GM19328 (cell line): ENCODE measurements around the gene LRP1B.
A peak's percentile ranks its signal among the peaks of the same experiment; 100 is the strongest.
"Not testable (repeated sequence)": the region's sequence is repeated elsewhere in the genome, so short reads cannot be mapped to it uniquely, and the experiment has no call there.

Source experiments
- ATAC-seq: cut with Tn5 transposase; IDR thresholded peaks from one replicate; pipeline ENCODE4 v1.9.1; 2021; ENCODE audit warnings: mild to moderate bottlenecking, moderate library complexity; ENCODE audit not compliant: unreplicated experiment

Gene LRP1B

DNA sequence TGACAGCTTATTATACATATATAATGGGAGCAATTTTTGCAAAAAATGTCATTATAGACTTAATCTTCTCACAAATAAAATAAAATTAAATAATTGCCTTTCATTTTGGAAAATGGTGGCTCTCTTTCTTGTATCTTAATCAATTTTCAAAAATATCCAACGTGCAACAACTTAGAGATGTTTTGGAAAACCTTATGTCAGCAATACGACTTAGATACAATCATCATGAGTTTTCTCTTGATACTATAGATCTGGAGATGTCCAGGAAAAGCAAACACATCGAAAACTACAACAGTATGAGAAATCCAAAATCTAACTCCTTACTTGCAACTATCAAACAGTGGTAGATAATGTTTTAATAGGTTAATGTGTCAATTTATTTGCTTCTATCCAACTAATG is 1529.0 kb downstream of the LRP1B start:
- ATAC-seq, result no peak

DNA sequence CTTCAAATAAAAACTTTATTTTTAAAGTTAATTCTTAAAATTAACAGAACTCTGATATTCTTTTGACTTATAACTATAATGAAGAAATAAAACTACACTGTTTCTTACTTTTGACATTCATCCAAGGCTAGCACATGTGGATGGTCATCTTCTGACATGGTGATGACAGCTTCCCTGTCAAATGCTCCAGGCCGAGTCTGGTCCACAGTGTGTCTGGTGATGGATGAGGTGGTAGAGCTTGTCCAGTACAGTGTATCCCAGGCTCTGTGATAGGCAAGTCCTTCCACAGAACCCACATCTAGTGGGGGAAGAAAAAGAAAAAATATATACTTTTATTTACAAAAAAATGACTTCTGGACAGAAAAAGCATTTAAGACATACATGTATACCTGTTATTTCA is 1529.5 kb downstream of the LRP1B start:
- no peak for ATAC-seq

DNA sequence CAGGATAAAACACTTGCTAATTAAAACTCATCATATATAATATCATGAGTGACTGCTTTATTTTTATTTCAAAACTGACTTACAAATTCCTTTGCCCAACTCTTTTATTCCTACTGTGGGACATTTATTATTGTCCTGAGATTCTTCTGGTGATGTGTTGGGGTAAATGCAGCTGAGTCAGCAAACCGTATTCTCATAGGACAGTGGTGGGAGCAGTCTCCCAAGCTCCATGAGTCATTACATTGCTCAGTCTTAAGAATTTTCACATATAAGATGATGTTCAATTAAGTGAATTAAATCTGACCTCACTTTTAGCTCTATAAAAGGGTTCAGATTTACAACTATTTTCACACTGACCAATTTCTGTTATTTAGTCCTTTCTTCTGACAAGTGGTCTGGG is 1530.7 kb downstream of the LRP1B start:
- no peak for ATAC-seq

DNA sequence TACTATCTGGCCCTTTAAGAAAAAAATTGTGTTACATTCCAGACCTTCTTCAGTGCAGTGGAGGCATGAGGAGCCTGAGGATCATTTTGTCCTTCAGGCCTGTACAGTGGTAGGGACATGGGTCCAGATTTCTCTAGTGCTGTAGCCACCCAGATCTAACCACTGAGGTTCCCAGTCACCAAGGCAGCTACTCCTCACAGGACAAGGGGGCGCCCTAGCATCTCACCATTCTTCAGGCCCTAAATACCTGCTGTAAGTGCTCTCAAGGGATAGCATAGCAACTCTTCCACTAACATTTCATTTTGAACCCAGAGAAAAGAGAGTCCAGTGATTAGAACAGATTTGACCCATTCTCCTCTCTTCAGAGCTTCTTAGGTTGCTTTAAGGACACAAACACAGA is 1533.0 kb downstream of the LRP1B start:
- ATAC-seq, result no peak

DNA sequence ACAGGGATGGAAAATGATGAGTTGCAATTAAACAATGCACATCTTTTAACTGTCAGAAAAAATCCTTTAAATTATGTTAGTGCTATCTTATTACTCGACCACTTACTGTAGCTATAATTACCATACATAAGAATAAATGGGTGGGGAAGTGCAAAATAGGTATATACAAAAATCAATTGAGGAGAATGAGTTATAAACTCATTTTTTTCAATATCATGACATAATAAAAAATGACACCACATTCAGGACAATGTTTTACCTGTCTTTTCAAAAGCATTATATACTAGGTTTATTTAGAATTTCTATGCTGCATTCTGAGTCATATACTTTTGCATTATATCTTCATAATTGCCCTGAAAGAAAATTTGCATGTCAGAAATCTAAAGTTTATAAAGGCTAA is 1533.6 kb downstream of the LRP1B start:
- ATAC-seq, result no peak

DNA sequence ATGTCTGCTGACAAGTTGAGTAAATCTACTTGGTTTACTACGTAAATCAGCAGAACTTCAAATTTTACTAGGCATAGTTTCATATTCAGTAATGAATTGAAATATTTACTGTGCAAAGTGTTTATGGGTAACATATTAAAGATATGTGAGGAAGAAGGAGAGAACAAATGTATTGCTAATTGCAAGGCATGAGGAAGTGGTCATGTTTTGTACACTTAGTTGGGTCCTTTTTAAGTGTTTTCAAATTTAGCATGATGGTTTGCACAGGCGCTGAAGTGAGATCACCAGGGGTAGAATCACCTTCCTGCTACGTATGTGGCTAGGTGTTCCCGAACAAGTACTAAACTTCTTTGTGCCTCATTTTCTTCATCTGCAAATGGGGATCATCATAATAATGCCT is 1534.4 kb downstream of the LRP1B start:
- ATAC-seq, result no peak

DNA sequence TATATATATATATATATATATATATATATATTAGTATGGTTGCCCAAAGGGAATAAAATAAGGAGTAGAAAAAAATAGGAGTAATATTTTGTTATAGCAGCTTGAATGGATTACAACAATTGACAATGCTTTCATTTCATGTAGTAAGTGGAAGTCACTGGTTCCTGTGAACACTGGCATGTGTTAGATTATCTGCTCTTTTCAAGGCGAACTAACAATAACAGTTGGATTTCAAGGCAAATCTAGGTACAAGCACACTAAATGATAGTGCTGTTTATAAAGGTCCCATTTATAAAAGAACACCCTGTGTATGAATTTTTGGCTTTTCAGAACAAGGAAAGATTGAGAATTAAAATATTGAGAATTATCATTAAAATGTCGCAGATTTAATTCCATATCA is 1535.7 kb downstream of the LRP1B start:
- ATAC-seq, result no peak

DNA sequence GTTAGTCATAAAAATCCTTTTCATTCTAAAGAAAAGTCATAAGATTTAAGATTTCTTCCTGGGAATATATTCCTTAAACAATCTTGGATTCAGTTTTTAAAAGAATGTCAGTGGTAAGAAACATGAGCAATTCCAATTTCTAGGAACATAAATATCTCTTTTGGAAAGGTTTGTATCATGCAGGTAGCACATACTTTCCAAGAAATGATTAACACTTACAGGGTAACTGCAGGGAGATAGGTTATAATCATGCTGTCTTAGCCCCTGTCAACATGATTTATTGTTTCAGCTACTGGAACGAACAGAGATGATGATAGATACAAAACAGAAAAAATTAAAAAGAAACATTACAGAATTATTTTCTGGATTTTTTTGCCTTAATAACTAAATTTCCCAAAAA is 1537.7 kb downstream of the LRP1B start:
- ATAC-seq, result no peak

DNA sequence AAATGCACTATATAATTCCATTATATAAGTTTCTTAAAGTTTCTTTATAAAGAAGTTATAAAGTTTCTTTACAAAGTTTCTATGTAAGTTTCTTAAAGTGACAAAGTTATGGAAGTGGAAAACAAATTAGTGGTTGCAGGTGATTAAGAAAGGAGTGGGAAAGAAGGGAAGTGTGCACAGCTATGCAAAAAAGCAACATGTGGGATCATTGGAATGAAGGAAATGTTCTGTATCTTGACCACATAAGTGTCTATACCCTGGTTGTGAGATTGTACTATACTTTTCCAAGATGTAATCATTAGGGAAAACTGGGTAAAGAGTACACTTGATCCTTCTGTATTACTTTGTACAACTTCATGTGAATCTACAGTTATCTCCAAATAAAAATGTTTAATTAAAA is 1541.1 kb downstream of the LRP1B start:
- no peak for ATAC-seq

DNA sequence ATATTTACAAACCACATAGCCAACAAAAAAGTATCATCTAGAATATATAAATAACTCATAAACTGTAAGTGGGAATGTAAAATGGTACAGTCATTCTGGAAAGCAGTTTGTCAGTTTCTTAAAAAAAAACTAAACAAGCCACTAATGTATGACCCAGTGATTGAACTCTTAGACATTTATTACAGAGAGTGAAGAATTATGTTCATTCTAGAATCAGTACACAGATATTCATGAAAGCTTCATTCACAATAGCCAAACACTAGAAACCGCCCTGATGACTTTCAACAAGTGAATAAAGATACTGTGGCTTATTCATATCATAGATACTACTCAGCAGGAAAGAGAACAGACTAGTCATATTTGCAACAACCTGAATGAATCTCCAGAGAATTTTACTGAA is 1541.5 kb downstream of the LRP1B start:
- no peak for ATAC-seq

DNA sequence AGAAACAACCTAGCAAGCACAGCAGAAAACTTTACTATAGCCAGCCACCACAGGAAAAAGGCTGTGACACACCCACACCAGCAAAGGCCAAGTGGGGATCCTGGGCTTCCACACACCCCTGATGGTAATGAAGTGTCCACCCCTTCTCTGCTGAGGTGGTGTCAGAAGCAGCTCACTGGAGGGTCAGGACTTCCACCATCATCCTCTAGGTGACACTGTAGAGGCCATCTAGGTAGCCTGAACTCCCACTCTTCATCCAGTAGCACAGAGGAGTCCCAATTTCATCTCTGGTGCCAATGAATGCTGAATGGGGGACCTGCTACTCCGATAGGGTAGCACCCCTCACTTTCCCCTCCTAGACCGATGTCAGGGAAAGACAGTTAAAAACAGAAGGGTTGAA is 1544.4 kb downstream of the LRP1B start:
- peak; percentile 89 for ATAC-seq

DNA sequence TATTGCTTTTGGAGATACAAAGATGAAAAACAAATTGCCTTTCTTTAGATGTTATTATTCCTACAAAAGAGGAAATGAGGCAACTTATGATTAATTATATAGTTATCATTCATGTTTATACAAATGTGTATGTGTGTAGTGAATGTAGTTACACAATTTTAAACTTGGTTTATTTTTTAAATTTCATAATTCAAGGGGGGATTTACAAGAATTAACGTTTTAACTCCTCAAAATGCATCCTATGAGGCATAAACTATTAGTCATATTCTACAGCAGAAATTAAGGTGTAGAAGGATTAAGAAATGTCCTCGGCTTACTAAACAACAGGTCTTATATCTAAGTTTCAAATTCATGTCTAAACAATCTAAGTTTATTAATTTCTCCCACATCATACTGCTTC is 1545.8 kb downstream of the LRP1B start:
- ATAC-seq, result no peak

DNA sequence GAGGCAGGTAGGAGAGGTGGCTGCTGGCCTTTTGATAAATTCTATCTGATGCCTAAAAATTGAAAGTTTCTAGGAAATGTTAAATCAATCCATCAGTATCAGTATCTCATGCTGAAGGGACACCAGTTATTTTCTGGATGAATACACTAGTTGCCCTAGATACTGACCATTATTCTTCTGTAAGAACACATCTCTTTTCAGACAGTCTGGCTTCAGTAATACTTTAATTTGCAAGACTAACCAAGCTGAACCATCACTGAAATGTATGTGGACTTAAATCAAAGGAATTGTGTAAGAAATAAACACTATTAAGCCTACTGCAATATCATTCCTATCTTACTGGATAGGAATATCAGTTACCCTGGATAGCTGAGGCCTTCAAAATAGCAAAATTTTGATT is 1546.3 kb downstream of the LRP1B start:
- no peak for ATAC-seq

DNA sequence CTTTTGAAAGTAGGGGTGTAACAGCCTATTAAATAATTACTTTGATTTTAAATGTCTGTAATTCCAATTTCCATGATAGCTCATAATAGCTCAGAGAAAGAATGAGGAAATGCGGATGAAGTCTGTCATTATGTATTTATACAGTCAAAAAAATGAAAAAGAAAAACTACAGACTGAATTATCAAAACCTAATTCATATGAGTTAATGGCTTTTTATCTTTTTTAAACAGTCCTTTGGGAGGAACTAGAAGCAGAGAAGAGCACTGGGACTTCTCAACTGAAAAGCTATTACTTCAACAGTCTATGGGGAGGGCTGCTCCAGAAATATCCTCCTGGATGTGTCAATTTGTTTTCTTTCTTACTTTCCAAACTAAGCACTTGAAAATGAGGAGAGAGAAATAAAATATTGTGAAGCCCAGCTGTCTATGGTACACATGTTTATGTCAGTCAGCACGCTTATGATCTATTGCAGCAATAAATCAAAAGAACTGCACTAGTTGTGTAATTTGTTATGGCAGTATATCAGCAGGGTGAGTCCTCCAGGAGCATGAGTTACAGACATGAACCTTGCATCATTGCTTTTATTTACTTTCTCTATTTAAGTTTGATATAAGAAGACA is 1550.2 kb downstream of the LRP1B start:
- no peak for ATAC-seq

DNA sequence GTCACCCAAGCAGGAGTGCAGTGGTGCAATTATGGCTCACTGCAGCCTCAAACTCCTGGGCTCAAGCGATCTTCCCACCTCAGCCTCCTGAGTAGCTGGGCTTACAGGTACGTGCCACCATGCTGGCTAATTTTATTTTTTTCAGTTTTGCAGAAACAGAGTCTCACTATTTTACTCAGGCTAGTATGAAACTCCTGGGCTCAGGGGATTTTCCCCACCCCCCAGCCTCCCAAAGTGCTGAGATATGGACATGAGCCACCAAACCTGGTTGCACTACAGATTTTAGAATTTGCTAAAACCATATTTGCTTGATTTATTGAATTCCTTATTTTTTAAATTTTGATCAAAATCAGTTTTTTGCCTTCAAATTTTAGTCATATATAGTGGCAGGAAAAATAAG is 1553.4 kb downstream of the LRP1B start:
- no peak for ATAC-seq

DNA sequence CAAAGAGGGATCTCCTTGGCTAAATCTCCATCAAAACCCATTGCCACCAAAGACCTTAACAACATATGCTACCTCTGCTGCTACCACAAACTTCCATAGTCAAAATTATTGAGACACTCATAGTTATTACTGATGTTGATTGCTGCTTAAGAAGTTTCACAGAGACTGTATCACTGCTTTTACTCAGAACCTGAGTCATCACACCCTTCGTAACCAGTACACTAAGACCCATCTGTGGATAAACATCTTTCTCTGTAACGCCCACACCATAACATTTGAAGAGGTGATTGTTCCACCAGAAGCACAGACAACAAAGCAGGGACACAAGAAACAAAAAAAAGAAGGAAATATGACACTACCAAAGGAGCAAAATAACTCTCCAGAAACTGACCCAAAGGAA is 1563.1 kb downstream of the LRP1B start:
- no peak for ATAC-seq

DNA sequence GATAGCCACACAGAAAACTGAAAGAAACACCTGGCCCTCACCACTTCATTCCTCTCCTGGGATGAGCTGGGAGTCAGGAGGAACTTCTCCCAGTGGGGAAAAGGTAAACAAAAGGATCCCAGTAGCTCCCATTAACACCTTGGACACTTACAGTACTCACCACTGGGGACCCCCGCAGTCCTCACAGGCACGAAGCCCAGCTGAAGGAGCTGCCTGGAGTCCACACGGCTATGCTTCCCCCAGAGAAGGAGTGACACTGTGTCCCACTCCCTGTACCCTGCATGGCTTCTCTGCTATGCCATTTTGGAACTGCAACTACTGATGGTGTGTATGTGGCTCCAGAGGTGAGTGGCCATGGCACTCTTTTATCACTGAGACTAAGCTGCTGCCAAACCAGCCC is 1565.1 kb downstream of the LRP1B start:
- no peak for ATAC-seq

DNA sequence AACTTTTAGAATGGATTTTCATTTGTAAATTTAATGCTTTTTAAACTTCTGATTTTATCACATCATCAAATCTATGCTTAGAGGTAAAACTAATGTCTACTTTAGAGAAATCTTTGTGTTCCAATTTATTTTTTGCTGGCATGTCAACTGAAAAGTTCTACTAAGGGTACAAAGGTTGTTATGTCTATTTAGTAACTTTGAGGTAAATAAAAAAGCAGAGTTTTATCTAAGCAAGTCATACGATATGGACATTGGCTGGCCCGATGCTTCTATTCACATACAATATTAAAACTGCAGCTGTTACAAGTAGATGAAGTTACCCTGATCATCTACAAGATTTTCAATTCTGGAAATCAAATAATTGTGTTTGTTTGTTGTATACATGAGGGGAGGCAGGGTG is 1575.1 kb downstream of the LRP1B start:
- ATAC-seq, result no peak

DNA sequence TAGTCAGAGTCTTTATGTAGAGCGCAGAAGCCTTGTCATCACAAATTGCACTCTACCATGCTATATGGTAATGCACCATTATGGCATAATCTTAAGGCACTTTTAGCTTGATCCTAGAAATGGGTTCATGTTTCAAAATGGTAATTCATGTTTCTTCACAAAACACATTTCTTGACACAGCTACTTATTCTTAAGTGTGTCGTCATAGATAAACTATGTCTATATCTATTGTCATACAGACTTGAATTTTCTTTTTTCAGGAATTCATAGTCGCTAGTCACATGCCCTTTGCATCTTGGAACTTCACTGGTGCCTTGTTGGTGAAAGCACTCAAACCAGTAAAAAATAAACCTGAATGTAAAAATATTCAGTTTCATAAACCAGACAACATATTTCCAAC is 1578.2 kb downstream of the LRP1B start:
- no peak for ATAC-seq

DNA sequence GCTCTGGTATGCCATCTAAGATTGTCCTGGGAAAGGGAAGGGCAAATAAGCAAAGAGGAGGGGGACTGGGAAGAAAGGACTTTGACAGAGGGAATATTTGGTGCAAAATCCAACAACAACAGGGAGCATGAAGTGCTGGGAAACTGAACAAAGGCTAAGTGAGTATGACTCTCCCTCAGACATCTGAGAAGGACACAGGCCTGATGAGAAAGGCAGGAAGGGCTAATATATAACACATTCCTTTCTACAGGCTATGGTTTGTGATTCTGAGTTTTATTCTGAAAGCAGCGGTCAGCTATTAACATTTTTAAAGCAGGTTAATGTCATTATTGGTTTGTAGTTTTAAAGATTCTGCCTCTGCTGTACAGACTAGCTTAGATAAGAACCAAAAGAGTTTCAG is 1579.5 kb downstream of the LRP1B start:
- no peak for ATAC-seq

DNA sequence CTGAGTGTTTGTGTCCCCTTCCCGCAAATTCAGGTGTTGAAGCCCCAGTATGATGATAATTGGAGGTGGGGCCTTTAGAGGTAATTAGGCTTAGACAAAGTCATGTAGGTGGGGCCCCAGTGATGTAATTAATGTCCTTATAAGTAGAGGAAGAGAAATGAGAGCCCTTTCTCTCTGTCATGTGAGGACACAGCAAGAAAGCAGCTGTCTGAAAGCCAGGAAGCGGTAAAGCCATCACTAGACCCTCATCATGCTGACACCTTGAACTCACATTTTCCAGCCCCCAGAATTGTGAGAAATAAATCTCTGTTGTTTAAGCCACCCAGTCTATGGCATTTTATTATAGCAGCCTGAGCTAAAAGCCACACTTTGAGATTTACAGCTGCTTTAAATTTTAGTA is 1580.0 kb downstream of the LRP1B start:
- ATAC-seq, result no peak

DNA sequence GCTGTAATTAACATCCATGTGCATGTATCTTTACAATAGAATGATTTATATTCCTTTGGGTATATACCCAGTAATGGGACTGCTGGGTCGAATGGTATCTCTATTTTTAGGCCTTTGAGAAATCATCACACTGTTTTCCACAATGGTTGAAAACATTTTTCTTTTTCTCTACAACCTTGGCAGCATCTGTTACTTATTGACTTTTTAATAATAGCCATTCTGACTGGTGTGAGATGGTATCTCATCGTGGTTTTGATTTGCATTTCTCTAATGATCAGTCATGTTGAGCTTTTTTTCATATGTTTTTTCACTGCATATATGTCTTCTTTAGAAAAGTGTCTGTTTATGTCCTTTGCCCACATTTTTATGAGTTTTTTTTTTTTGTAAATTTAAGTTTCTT is 1586.0 kb downstream of the LRP1B start:
- ATAC-seq, result not testable (repeated sequence)

DNA sequence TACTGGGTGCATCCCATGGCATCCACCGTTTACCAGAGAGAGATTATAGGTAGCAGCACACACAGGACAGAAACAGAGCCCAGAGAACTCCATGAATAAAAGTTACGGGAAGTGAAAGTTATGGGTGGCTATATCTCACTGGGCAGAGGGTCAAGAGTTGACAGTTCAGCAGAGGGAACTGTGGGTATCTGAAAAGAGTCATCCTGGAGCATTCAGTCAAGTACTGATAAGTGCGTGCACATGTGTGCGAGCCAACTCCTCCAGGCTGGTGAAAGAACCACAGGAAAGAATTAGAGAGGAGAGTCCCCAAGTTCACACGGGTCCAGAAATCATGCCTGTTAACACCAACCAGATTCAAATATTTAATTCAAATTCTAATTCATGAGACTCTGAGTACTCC is 1588.2 kb downstream of the LRP1B start:
- no peak for ATAC-seq
